Endothelial cell (in vitro differentiated cells): ENCODE results near the gene ABLIM2. TPM values are rescaled to one million over a fixed set of nuclear protein-coding genes. Genes with fewer than 3 reads are reported as not detected.

Source experiments
- DNase-seq: peaks from one replicate; pipeline ENCODE4 v3.0.0; 2021; ENCODE audit warnings: low spot score
- H3K27ac Mint-ChIP-seq: one replicate; pipeline ENCODE4 v1.8.0; 2021; ENCODE audit warnings: mixed read lengths, inconsistent platforms; ENCODE audit not compliant: unreplicated experiment
- H3K27me3 Mint-ChIP-seq: one replicate; pipeline ENCODE4 v1.8.0; 2021; ENCODE audit warnings: mild to moderate bottlenecking, moderate library complexity, mixed read lengths, inconsistent platforms; ENCODE audit not compliant: unreplicated experiment
- H3K36me3 Mint-ChIP-seq: one replicate; pipeline ENCODE4 v1.8.0; 2021; ENCODE audit warnings: mild to moderate bottlenecking, low read depth, mixed read lengths, inconsistent platforms; ENCODE audit not compliant: unreplicated experiment
- H3K4me1 Mint-ChIP-seq: one replicate; pipeline ENCODE4 v1.8.0; 2021; ENCODE audit warnings: mild to moderate bottlenecking, mixed read lengths, inconsistent platforms; ENCODE audit not compliant: unreplicated experiment
- H3K4me3 Mint-ChIP-seq: one replicate; pipeline ENCODE4 v1.8.0; 2021; ENCODE audit warnings: mild to moderate bottlenecking, mixed read lengths, inconsistent platforms; ENCODE audit not compliant: unreplicated experiment
- H3K9me3 Mint-ChIP-seq: one replicate; pipeline ENCODE4 v1.8.0; 2021; ENCODE audit warnings: mixed read lengths, inconsistent platforms; ENCODE audit not compliant: unreplicated experiment
- CTCF ChIP-seq: fragments of 200-600 bp; sonication (generic); IDR thresholded peaks from one replicate; pipeline ENCODE4 v1.5.0; 2021; ENCODE audit warnings: antibody characterized with exemption; ENCODE audit not compliant: unreplicated experiment
- total RNA-seq: library from RNA; stranded (reverse); fragmentation: NEBNext Ultra II Directional; extraction: Animal tissue kit (Norgen Biotek cat#: 25700); gene quantifications from one replicate; pipeline ENCODE4 v1.2.1, GENCODE V29; 2021; ENCODE audit not compliant: unreplicated experiment

ABLIM2 gene
- total RNA-seq, 1 donor from 2014 or later: 0.74 TPM

- Mint-ChIP-seq H3K27me3 (peaks cover 9% of the 10 kb centered on the region), H3K36me3 (peaks cover 19% of the 10 kb centered on the region), H3K4me3 (no peak overlapping the region), H3K4me1 (no peaks in the 10 kb centered on the region), H3K9me3 (peaks cover 21% of the 10 kb centered on the region), H3K27ac (no peak overlapping the region)
- no peak for TF ChIP-seq CTCF
- no peak for DNase-seq
Observed at GRCh38 chr4:8060632-8061031, 98.0 kb downstream of the ABLIM2 start.

GRCh38 chr4:8058031-8058479, 100.6 kb downstream of the ABLIM2 start:
- no peak overlapping the region for H3K4me3 Mint-ChIP-seq
- DNase-seq: no peak
- H3K4me1 Mint-ChIP-seq: no peaks in the 10 kb centered on the region
- H3K36me3 Mint-ChIP-seq: peaks cover 5% of the 10 kb centered on the region
- peaks cover 8% of the 10 kb centered on the region for H3K27me3 Mint-ChIP-seq
- no peaks in the 10 kb centered on the region for H3K9me3 Mint-ChIP-seq
- H3K27ac Mint-ChIP-seq: no peak overlapping the region
- no peak for TF ChIP-seq CTCF

- Mint-ChIP-seq H3K36me3 (peaks cover 5% of the 10 kb centered on the region), H3K4me1 (no peaks in the 10 kb centered on the region), H3K9me3 (no peaks in the 10 kb centered on the region), H3K4me3 (no peak overlapping the region), H3K27me3 (peaks cover 4% of the 10 kb centered on the region), H3K27ac (no peak overlapping the region)
- no peak for TF ChIP-seq CTCF
- DNase-seq: no peak
Observed at GRCh38 chr4:8055206-8055605, 103.4 kb downstream of the ABLIM2 start.

- Mint-ChIP-seq H3K4me1 (no peaks in the 10 kb centered on the region), H3K36me3 (peaks cover 4% of the 10 kb centered on the region), H3K9me3 (no peaks in the 10 kb centered on the region), H3K27me3 (peaks cover 3% of the 10 kb centered on the region), H3K27ac (no peak overlapping the region), H3K4me3 (no peak overlapping the region)
- no peak for TF ChIP-seq CTCF
- DNase-seq: no peak
Observed at GRCh38 chr4:8053688-8054449, 104.7 kb downstream of the ABLIM2 start.

GRCh38 chr4:8052160-8052691, 106.4 kb downstream of the ABLIM2 start:
- TF ChIP-seq CTCF: no peak
- Mint-ChIP-seq H3K36me3 (no peaks in the 10 kb centered on the region), H3K4me1 (no peaks in the 10 kb centered on the region), H3K4me3 (no peak overlapping the region), H3K9me3 (no peaks in the 10 kb centered on the region), H3K27me3 (peaks cover 7% of the 10 kb centered on the region), H3K27ac (no peak overlapping the region)
- DNase-seq: no peak
